HG03064 (cell line): ENCODE results near the gene IRX4.

Source experiments
- ATAC-seq: cut with Tn5 transposase; IDR thresholded peaks from one replicate; pipeline ENCODE4 v1.9.1; 2021; ENCODE audit warnings: low read depth; ENCODE audit not compliant: unreplicated experiment

Gene IRX4

GRCh38 chr5:1892685-1893445 lies 10.1 kb upstream of the IRX4 start:
- no peak for ATAC-seq

- ATAC-seq = no peak
Measured at GRCh38 chr5:1892211-1892610, 9.5 kb upstream of the IRX4 start.

- ATAC-seq = no peak
Measured at GRCh38 chr5:1891391-1891790, 8.7 kb upstream of the IRX4 start.

- ATAC-seq = no peak
Measured at GRCh38 chr5:1890296-1890695, 7.6 kb upstream of the IRX4 start.

GRCh38 chr5:1889321-1890065 lies 6.8 kb upstream of the IRX4 start:
- ATAC-seq = no peak

GRCh38 chr5:1888541-1889251 lies 6.0 kb upstream of the IRX4 start:
- ATAC-seq = no peak

- ATAC-seq = no peak
Measured at GRCh38 chr5:1887588-1888360, 5.0 kb upstream of the IRX4 start.

- ATAC-seq = no peak
Measured at GRCh38 chr5:1886846-1887587, 4.3 kb upstream of the IRX4 start.

GRCh38 chr5:1885868-1886845 lies 3.4 kb upstream of the IRX4 start:
- ATAC-seq = no peak

GRCh38 chr5:1885404-1885755 lies 2.7 kb upstream of the IRX4 start:
- ATAC-seq = no peak

GRCh38 chr5:1884678-1885403 lies 2.1 kb upstream of the IRX4 start:
- ATAC-seq = no peak

GRCh38 chr5:1883925-1884677 lies 1.4 kb upstream of the IRX4 start:
- ATAC-seq = no peak

- ATAC-seq = no peak
Measured at GRCh38 chr5:1883120-1883924, 597 bp upstream of the IRX4 start.

GRCh38 chr5:1881731-1882336 lies 891 bp downstream of the IRX4 start:
- ATAC-seq = no peak

GRCh38 chr5:1881098-1881572 lies 1.6 kb downstream of the IRX4 start:
- ATAC-seq = no peak

GRCh38 chr5:1880377-1881025 lies 2.2 kb downstream of the IRX4 start:
- no peak for ATAC-seq
